ENCODE results near the gene YIF1A.
A peak's percentile ranks its signal among the peaks of the same experiment; 100 is the strongest.

Gene YIF1A

DNA sequence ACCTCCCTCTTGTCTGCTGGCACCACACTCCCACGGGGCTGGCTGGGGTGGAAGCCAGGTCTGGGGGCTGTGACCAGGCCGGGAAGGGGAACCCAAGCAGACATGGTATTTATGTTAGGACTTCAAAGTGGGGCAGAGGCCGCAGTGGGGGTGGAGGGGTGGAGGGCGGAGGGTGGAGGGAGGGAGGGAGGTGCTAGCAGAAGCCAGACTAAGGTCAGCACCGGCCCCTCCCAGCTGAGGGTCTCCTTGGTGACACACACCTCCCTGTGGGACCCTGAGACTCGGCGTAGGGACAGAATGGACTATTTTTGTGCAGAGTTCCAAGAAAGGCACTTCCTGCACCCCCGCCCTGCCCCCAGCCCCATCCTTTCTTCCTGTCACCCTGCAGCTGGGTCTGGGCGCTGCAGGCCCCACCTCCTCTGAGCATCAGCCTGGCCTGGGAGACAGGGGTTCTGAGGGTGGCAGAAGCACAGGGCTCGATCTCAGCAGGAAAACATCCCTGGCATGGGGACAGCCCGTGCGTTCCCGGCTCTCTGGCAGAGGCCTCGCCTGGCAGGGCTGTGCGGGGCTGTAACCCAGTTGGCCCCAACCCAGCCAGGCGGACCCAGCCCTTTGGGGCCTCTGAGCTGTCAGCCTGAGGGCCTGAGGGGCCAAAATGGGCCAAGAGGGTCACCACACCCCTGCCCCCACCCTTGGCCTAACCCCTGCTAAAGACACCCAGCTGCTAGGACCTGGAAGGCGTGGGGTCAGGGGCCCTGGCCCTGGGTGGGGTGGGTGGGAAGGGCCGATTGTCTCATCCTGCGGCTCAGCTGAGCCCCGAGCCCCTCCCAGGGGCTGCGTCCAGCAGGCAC, 37.5 kb upstream of the YIF1A start:
- TF ChIP-seq, protein P1, sequence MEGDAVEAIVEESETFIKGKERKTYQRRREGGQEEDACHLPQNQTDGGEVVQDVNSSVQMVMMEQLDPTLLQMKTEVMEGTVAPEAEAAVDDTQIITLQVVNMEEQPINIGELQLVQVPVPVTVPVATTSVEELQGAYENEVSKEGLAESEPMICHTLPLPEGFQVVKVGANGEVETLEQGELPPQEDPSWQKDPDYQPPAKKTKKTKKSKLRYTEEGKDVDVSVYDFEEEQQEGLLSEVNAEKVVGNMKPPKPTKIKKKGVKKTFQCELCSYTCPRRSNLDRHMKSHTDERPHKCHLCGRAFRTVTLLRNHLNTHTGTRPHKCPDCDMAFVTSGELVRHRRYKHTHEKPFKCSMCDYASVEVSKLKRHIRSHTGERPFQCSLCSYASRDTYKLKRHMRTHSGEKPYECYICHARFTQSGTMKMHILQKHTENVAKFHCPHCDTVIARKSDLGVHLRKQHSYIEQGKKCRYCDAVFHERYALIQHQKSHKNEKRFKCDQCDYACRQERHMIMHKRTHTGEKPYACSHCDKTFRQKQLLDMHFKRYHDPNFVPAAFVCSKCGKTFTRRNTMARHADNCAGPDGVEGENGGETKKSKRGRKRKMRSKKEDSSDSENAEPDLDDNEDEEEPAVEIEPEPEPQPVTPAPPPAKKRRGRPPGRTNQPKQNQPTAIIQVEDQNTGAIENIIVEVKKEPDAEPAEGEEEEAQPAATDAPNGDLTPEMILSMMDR (IDR thresholded peaks at IDR 0.05; ENCODE audit: unreplicated experiment in 3 of 3) = no peak
- peak overlapping the region; percentile 85 to 91 (median 86) for H3K27ac Mint-ChIP-seq
- H3K9me3 Mint-ChIP-seq = no peaks in the 10 kb centered on the region
- H3K4me3 Mint-ChIP-seq = peak overlapping the region in 1 of 3 experiments; percentile 47
- no peaks in the 10 kb centered on the region for H3K36me3 Mint-ChIP-seq (ENCODE audit: low read depth)
- peaks cover 51% of the 10 kb centered on the region for H3K4me1 Mint-ChIP-seq
- peaks cover 3% of the 10 kb centered on the region for H3K27me3 Mint-ChIP-seq (ENCODE audit: low read depth)

GRCh38 chr11:66325263-66325671, 36.3 kb upstream of the YIF1A start:
- Mint-ChIP-seq H3K27me3 (ENCODE audit: low read depth) (peaks cover 3% of the 10 kb centered on the region), H3K36me3 (ENCODE audit: low read depth) (no peaks in the 10 kb centered on the region), H3K27ac (peak overlapping the region; percentile 76 to 93 (median 90)), H3K9me3 (peaks cover under 1% of the 10 kb centered on the region), H3K4me1 (peaks cover 51% of the 10 kb centered on the region), H3K4me3 (peak overlapping the region in 2 of 3 experiments; percentile 38 to 50)
- TF ChIP-seq, protein P1 (IDR thresholded peaks at IDR 0.05; ENCODE audit: unreplicated experiment in 3 of 3) = no peak

DNA sequence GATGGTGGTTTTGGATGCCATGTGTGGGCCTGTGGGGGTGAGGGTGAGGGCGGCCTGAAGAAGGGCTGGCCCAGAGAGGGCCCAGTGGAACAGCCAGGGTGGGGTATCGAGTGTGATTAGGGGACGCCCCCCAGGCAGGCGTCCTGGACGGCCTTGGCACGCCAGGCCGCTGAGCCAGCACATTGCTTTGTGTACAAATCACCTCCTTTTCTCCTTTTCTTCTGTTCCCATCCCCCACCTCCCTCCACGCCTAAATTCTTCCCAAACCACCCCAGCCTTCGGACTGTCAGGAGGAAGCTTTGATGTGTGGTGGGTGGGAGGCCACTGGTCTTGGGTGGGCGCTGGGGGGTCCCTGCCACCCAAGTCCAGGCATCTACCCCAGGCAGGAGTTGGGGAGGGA, 35.7 kb upstream of the YIF1A start:
- TF ChIP-seq, protein P1 (IDR thresholded peaks at IDR 0.05; ENCODE audit: unreplicated experiment in 3 of 3) = no peak
- peak overlapping the region; percentile 76 to 93 (median 90) for H3K27ac Mint-ChIP-seq
- no peaks in the 10 kb centered on the region for H3K36me3 Mint-ChIP-seq (ENCODE audit: low read depth)
- H3K27me3 Mint-ChIP-seq (ENCODE audit: low read depth) = peaks cover 3% of the 10 kb centered on the region
- no peak overlapping the region for H3K4me3 Mint-ChIP-seq
- peaks cover 56% of the 10 kb centered on the region for H3K4me1 Mint-ChIP-seq
- peaks cover 5% of the 10 kb centered on the region for H3K9me3 Mint-ChIP-seq

GRCh38 chr11:66323684-66324083, 34.7 kb upstream of the YIF1A start:
- peaks cover 63% of the 10 kb centered on the region for H3K4me1 Mint-ChIP-seq
- peak overlapping the region; percentile 76 to 93 (median 90) for H3K27ac Mint-ChIP-seq
- TF ChIP-seq, protein P1 (IDR thresholded peaks at IDR 0.05; ENCODE audit: unreplicated experiment in 3 of 3) = no peak
- no peaks in the 10 kb centered on the region for H3K36me3 Mint-ChIP-seq (ENCODE audit: low read depth)
- H3K9me3 Mint-ChIP-seq = peaks cover 6% of the 10 kb centered on the region
- peaks cover 3% of the 10 kb centered on the region for H3K27me3 Mint-ChIP-seq (ENCODE audit: low read depth)
- H3K4me3 Mint-ChIP-seq = no peak overlapping the region

DNA sequence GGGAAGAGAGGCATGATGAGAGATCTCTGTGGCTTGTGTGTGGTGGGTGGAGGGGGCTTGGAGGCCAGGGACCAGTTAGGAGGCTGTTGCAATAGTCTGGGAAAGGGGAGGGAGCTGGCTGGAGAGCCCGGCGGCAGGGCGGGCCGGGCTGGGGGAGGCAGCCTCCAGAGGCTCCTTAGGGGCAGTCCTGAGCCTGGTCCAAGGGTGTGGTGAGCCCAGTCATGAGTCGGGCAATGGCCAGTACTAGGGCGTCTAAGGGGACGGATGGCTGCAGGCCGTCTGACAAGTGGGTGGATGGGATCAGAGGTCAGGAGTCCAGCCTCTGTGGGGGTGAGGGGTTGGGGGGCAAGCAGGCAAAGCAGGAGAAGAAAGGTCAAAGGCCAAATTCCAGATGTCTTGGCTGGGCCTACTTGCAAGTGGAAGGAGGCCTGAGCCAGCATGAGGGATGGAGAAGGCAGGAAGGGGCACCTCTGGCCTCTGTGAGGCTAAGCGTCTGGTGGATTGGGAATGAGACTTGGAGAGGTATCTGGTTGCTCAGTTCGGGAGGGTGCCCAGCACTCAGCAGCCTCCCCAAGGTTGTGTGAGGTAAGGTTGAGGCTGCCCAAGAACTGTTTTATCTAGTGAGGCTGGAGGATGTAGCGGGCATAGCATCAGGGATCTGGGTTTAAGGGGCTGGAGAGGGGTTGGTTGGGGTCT, 33.9 kb upstream of the YIF1A start:
- H3K27ac Mint-ChIP-seq = peak overlapping the region; percentile 76 to 93 (median 90)
- no peaks in the 10 kb centered on the region for H3K36me3 Mint-ChIP-seq (ENCODE audit: low read depth)
- peaks cover 64% of the 10 kb centered on the region for H3K4me1 Mint-ChIP-seq
- peaks cover 8% of the 10 kb centered on the region for H3K9me3 Mint-ChIP-seq
- TF ChIP-seq, protein P1 (IDR thresholded peaks at IDR 0.05; ENCODE audit: unreplicated experiment in 3 of 3) = no peak
- peak overlapping the region in 1 of 3 experiments; percentile 57 for H3K4me3 Mint-ChIP-seq
- peaks cover 3% of the 10 kb centered on the region for H3K27me3 Mint-ChIP-seq (ENCODE audit: low read depth)
